Measurements from ENCODE around the gene MARCHF9.

- TF ChIP-seq EZH2 (IDR thresholded peaks at IDR 0.05; ENCODE audit: insufficient read depth, poor library complexity, severe bottlenecking) (no peak), EZH2phosphoT487 (IDR thresholded peaks at IDR 0.05; ENCODE audit: insufficient read depth, low read depth) (no peak)
Observed at GRCh38 chr12:57771236-57771872, 16.5 kb downstream of the MARCHF9 start.
